Spinal cord (tissue), 10 donors: Measurements from ENCODE around the gene SLC66A2. TPM values are rescaled to one million over a fixed set of nuclear protein-coding genes. Genes with fewer than 3 reads are reported as not detected.

Source experiments
- DNase-seq, 6 donors: peaks; one replicate each; pipeline versions ENCODE4 v3.0.0 to v3.0.0-alpha.2; 2013 to 2015; ENCODE audit warnings: low spot score in 6 of 6, low read depth in 4 of 6
- H3K27ac ChIP-seq: one replicate; pipeline ENCODE4 v1.5.1; 2013; ENCODE audit warnings: low read depth, low read length, control low read depth
- H3K27me3 ChIP-seq: one replicate; pipeline ENCODE4 v1.6.1; 2013; ENCODE audit warnings: low read length; ENCODE audit not compliant: control insufficient read depth, insufficient read depth
- H3K36me3 ChIP-seq: one replicate; pipeline ENCODE4 v1.6.1; 2013; ENCODE audit warnings: low read length; ENCODE audit not compliant: control insufficient read depth, insufficient read depth
- H3K4me1 ChIP-seq: one replicate; pipeline ENCODE4 v1.6.1; 2013; ENCODE audit warnings: low read length; ENCODE audit not compliant: control insufficient read depth, insufficient read depth
- H3K4me3 ChIP-seq: one replicate; pipeline ENCODE4 v1.5.1; 2013; ENCODE audit warnings: low read depth, low read length, control low read depth
- H3K9me3 ChIP-seq: one replicate; pipeline ENCODE4 v1.6.1; 2013; ENCODE audit warnings: low read length; ENCODE audit not compliant: control insufficient read depth, insufficient read depth
- WGBS: methylation state at CpG from one replicate; pipeline ENCODE4 v1.1.5; 2013; ENCODE audit warnings: missing lambda C conversion rate; ENCODE audit not compliant: insufficient coverage; 5-methylcytosine and 5-hydroxymethylcytosine counted together
- polyA plus RNA-seq, 2 donors: library from polyadenylated mRNA; unstranded; fragments of 120-200 nt; gene quantifications; one replicate each; pipeline ENCODE4 v1.2.1, GENCODE V29; 2013; ENCODE audit not compliant: insufficient read length in 2 of 2
- total RNA-seq, 2 donors: library from RNA; depleted of rRNA in 1 of 2; stranded (reverse); fragments of 120-200 nt in 1 of 2; fragments of >200 nt in 1 of 2; gene quantifications; one replicate each; pipeline versions ENCODE4 v1.2.3 to v1.2.4, GENCODE V29; 2013 to 2014
- donor health status: healthy.

SLC66A2 gene
- total and polyA plus RNA-seq, 4 donors, result 26.0 to 68.4 (median 46.2) TPM

DNA sequence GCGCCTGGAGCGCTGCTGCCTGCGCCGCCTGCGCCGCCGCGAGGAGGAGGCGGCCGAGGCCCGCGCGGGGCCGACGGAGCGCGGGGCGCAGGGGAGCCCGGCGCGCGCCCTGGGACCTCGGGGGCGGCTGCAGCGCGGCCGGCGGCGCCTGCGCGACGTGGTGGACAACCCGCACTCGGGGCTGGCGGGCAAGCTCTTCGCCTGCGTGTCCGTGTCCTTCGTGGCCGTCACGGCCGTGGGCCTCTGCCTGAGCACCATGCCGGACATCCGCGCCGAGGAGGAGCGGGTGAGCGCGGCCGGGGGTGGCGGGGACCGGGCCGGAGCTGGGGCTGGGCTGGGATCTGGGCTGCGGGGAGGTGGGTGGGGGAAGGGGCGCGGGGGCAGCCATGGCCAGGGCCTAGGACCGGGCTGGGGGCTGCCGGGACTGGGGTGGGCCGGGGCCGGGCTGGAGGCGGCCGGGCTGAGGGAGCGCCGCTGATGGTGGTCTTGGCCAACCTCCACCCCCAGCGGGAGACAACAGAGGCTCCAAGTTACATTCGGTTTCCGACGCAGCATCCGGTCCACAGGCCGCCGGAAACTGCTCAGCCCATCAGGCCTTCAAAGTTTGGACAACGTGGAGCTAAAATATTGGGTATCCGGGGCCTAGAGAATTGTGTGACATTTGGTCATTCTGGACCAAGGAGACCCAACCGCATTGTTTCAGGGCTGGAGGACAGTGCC lies 87.3 kb downstream of the SLC66A2 start:
- H3K9me3 ChIP-seq, result peaks cover 2% of the 10 kb centered on the region
- H3K4me1 ChIP-seq, result no peaks in the 10 kb centered on the region
- no peak overlapping the region for H3K27ac ChIP-seq
- WGBS, result 64% methylated on average over 67 of the region's 74 CpGs
- no peak overlapping the region for H3K4me3 ChIP-seq
- H3K36me3 ChIP-seq, result peaks cover 7% of the 10 kb centered on the region
- H3K27me3 ChIP-seq, result peaks cover 4% of the 10 kb centered on the region
- DNase-seq, result no peak

DNA sequence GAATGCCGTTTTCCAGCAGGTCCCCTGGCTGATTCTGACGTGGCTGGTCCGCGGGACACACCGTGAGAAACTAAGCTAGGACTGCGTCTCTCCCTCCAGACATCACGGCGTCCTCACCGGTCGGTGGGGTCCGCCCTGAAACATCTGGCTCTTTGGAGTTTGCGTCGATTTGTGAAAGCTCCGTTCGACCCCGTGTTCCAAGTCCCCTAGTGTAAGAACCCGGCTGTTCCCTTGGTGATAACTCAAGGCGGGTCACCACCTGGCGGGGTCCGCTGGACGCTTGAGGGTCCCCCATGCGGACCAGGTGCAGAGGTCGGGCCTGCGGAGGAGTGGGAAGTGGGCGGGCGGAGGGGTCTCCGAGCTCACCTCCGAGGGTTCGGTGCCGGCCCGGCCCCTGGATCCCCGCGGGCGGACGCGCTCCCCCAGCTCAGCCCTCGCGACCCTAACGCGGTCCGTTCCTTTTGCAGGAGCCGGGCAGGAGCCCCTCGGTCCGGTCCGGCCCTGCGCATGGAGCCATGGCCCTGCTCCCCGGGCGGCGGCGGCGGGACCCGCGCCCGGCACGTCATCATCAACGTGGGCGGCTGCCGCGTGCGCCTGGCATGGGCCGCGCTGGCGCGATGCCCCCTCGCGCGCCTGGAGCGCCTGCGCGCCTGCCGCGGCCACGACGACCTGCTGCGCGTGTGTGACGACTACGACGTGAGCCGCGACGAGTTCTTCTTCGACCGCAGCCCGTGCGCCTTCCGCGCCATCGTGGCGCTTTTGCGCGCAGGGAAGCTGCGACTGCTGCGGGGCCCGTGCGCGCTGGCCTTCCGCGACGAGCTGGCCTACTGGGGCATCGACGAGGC lies 88.1 kb downstream of the SLC66A2 start:
- H3K36me3 ChIP-seq, result peaks cover 7% of the 10 kb centered on the region
- H3K9me3 ChIP-seq, result peaks cover 2% of the 10 kb centered on the region
- H3K4me3 ChIP-seq, result no peak overlapping the region
- no peak for DNase-seq
- peaks cover 4% of the 10 kb centered on the region for H3K27me3 ChIP-seq
- H3K27ac ChIP-seq, result no peak overlapping the region
- 55% methylated on average over 102 of the region's 102 CpGs for WGBS
- no peaks in the 10 kb centered on the region for H3K4me1 ChIP-seq

GRCh38 chr18:79862562-79862961 lies 88.9 kb downstream of the SLC66A2 start:
- WGBS, result 95% methylated on average over 15 of the region's 15 CpGs
- Histone ChIP-seq H3K9me3 (no peaks in the 10 kb centered on the region), H3K27ac (no peak overlapping the region), H3K27me3 (peaks cover 4% of the 10 kb centered on the region), H3K36me3 (peaks cover under 1% of the 10 kb centered on the region), H3K4me1 (peaks cover 3% of the 10 kb centered on the region), H3K4me3 (no peak overlapping the region)
- no peak for DNase-seq

GRCh38 chr18:79861687-79862086 lies 89.8 kb downstream of the SLC66A2 start:
- Histone ChIP-seq H3K9me3 (no peaks in the 10 kb centered on the region), H3K27ac (no peak overlapping the region), H3K4me1 (peaks cover 12% of the 10 kb centered on the region), H3K36me3 (no peaks in the 10 kb centered on the region), H3K27me3 (peaks cover 4% of the 10 kb centered on the region), H3K4me3 (no peak overlapping the region)
- 100% methylated on average over 1 of the region's 2 CpGs for WGBS
- no peak for DNase-seq

- WGBS, result 92% methylated on average over 6 of the region's 7 CpGs
- no peak for DNase-seq
- no peak overlapping the region for H3K4me3 ChIP-seq
Observed at GRCh38 chr18:79859314-79859713, 92.1 kb downstream of the SLC66A2 start.

GRCh38 chr18:79857082-79857671 lies 94.3 kb downstream of the SLC66A2 start:
- WGBS, result 29% methylated on average over 8 of the region's 14 CpGs
- no peak overlapping the region for H3K4me3 ChIP-seq
- H3K27me3 ChIP-seq, result no peaks in the 10 kb centered on the region
- peak in 4 of 6 donors; percentile 54 to 78 (median 69) for DNase-seq
- peak overlapping the region; percentile 4 for H3K27ac ChIP-seq
- no peaks in the 10 kb centered on the region for H3K9me3 ChIP-seq
- H3K4me1 ChIP-seq, result peaks cover 16% of the 10 kb centered on the region
- H3K36me3 ChIP-seq, result no peaks in the 10 kb centered on the region

More at GRCh38 chr18:79859314-79859713, 92.1 kb downstream of the SLC66A2 start:
- Histone ChIP-seq H3K4me1 (peaks cover 16% of the 10 kb centered on the region), H3K27me3 (peaks cover 4% of the 10 kb centered on the region), H3K9me3 (no peaks in the 10 kb centered on the region), H3K36me3 (no peaks in the 10 kb centered on the region), H3K27ac (no peak overlapping the region)

GRCh38 chr18:79856119-79857007 lies 95.1 kb downstream of the SLC66A2 start:
- 44% methylated on average over 26 of the region's 26 CpGs for WGBS
- Histone ChIP-seq H3K4me3 (no peak overlapping the region), H3K9me3 (no peaks in the 10 kb centered on the region), H3K27ac (no peak overlapping the region), H3K36me3 (no peaks in the 10 kb centered on the region), H3K27me3 (no peaks in the 10 kb centered on the region), H3K4me1 (peaks cover 16% of the 10 kb centered on the region)
- DNase-seq, result peak in 2 of 6 donors; percentile 31 to 58

GRCh38 chr18:79855147-79855933 lies 96.1 kb downstream of the SLC66A2 start:
- Histone ChIP-seq H3K9me3 (no peaks in the 10 kb centered on the region), H3K27me3 (no peaks in the 10 kb centered on the region), H3K4me3 (no peak overlapping the region), H3K27ac (no peak overlapping the region), H3K36me3 (no peaks in the 10 kb centered on the region), H3K4me1 (peaks cover 16% of the 10 kb centered on the region)
- DNase-seq, result no peak
- 84% methylated on average over 13 of the region's 17 CpGs for WGBS
